GM12878 (cell line): Measurements from ENCODE around the gene SLC2A4.
"Not testable (repeated sequence)": the region's sequence is repeated elsewhere in the genome, so short reads cannot be mapped to it uniquely, and the experiment has no call there.

Experiments
- CREB1 ChIP-seq: IDR thresholded peaks from 2 replicates; pipeline ENCODE4 v1.6.1; 2012; ENCODE audit warnings: low read depth, mild to moderate bottlenecking, inconsistent platforms
- CTCF ChIP-seq, 3 experiments: IDR thresholded peaks in 2 of 3; conservative IDR thresholded peaks in 1 of 3; 2 replicates each; pipeline ENCODE4 v1.5.1; 2011; ENCODE audit warnings: low read depth in 3 of 3, low read length in 3 of 3, mild to moderate bottlenecking in 3 of 3, control low read depth in 2 of 3, moderate library complexity in 2 of 3, inconsistent platforms in 1 of 3, mixed read lengths in 1 of 3; ENCODE audit not compliant: control insufficient read depth in 2 of 3, insufficient read depth in 1 of 3; ENCODE audit errors: extremely low read depth in 1 of 3
- SMAD1 ChIP-seq: fragments of 450-650 bp; IDR thresholded peaks from 2 replicates; pipeline ENCODE4 v1.6.1; 2018; ENCODE audit warnings: mild to moderate bottlenecking, low read depth; ENCODE audit not compliant: partially characterized antibody
- TF ChIP-seq, protein P1 (sequence below): fragments of 450-650 bp; IDR thresholded peaks from 2 replicates; pipeline ENCODE4 v1.6.1; 2016; ENCODE audit warnings: mild to moderate bottlenecking, moderate library complexity, borderline replicate concordance

- TF ChIP-seq CTCF (IDR thresholded peaks at IDR 0.05 in 2 of 3, conservative IDR thresholded peaks at IDR 0.05 in 1 of 3; ENCODE audit: control insufficient read depth in 2 of 3, extremely low read depth in 1 of 3, insufficient read depth in 1 of 3, low read depth in 3 of 3, low read length in 3 of 3); SMAD1; CREB1: not testable (repeated sequence)
- TF ChIP-seq, protein P1, sequence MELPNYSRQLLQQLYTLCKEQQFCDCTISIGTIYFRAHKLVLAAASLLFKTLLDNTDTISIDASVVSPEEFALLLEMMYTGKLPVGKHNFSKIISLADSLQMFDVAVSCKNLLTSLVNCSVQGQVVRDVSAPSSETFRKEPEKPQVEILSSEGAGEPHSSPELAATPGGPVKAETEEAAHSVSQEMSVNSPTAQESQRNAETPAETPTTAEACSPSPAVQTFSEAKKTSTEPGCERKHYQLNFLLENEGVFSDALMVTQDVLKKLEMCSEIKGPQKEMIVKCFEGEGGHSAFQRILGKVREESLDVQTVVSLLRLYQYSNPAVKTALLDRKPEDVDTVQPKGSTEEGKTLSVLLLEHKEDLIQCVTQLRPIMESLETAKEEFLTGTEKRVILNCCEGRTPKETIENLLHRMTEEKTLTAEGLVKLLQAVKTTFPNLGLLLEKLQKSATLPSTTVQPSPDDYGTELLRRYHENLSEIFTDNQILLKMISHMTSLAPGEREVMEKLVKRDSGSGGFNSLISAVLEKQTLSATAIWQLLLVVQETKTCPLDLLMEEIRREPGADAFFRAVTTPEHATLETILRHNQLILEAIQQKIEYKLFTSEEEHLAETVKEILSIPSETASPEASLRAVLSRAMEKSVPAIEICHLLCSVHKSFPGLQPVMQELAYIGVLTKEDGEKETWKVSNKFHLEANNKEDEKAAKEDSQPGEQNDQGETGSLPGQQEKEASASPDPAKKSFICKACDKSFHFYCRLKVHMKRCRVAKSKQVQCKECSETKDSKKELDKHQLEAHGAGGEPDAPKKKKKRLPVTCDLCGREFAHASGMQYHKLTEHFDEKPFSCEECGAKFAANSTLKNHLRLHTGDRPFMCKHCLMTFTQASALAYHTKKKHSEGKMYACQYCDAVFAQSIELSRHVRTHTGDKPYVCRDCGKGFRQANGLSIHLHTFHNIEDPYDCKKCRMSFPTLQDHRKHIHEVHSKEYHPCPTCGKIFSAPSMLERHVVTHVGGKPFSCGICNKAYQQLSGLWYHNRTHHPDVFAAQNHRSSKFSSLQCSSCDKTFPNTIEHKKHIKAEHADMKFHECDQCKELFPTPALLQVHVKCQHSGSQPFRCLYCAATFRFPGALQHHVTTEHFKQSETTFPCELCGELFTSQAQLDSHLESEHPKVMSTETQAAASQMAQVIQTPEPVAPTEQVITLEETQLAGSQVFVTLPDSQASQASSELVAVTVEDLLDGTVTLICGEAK, result not testable (repeated sequence)
Observed at GRCh38 chr17:7243838-7244237, 37.7 kb upstream of the SLC2A4 start.
